ENCODE data around the gene IL1RL1.

The IL1RL1 gene

GRCh38 chr2:102396012-102396411 is 84.6 kb downstream of the IL1RL1 start:
- ChIA-PET POLR2A (no interaction called here), CTCF (no interaction called here)
- Histone ChIP-seq H3K9me3 (ENCODE audit: control insufficient read depth, insufficient read depth, low read depth, low read length) (no peaks in the 10 kb centered on the region), H3K36me3 (ENCODE audit: control insufficient read depth in 2 of 2, insufficient read depth in 1 of 2, low read length in 2 of 2) (no peaks in the 10 kb centered on the region), H3K27ac (ENCODE audit: extremely low read depth, low read depth, low read length) (no peak overlapping the region), H3K4me1 (ENCODE audit: control insufficient read depth, insufficient read depth, low read length) (peaks cover 4% of the 10 kb centered on the region; the same call in 1 of the 2 replicates), H3K4me3 (ENCODE audit: low read depth, low read length) (no peak overlapping the region)
- TF ChIP-seq ZNF2 (tag by site-specific recombination; IDR thresholded peaks at IDR 0.05) (no peak), MEIS1 (CRISPR knock-in tag; IDR thresholded peaks at IDR 0.05; ENCODE audit: borderline replicate concordance) (no peak), ZFP69B (tag by site-specific recombination; IDR thresholded peaks at IDR 0.05) (no peak), ZNF26 (tag by site-specific recombination; IDR thresholded peaks at IDR 0.05) (no peak), PRDM10 (tag by site-specific recombination; IDR thresholded peaks at IDR 0.05) (no peak), ZNF558 (tag by site-specific recombination; IDR thresholded peaks at IDR 0.05) (no peak), IKZF3 (tag by site-specific recombination; IDR thresholded peaks at IDR 0.05) (no peak), ZBTB1 (tag by site-specific recombination; IDR thresholded peaks at IDR 0.05) (no peak), YY1 (tag by site-specific recombination; IDR thresholded peaks at IDR 0.05) (no peak), ZNF18 (tag by site-specific recombination; IDR thresholded peaks at IDR 0.05) (no peak), ZBTB21 (tag by site-specific recombination; IDR thresholded peaks at IDR 0.05) (no peak), ZNF239 (tag by site-specific recombination; IDR thresholded peaks at IDR 0.05) (no peak)

GRCh38 chr2:102397209-102397608 is 85.8 kb downstream of the IL1RL1 start:
- H3K36me3 ChIP-seq (ENCODE audit: control insufficient read depth in 2 of 2, insufficient read depth in 1 of 2, low read length in 2 of 2) = no peaks in the 10 kb centered on the region
- H3K27ac ChIP-seq (ENCODE audit: extremely low read depth, low read depth, low read length) = no peak overlapping the region
- ChIA-PET CTCF (interaction anchor here (0.6 kb wide), 1 partner anchor 76 kb away, joined by 3 read pairs; the partner anchor contains the start of gene SLC9A4), POLR2A (no interaction called here)
- no peaks in the 10 kb centered on the region for H3K9me3 ChIP-seq (ENCODE audit: control insufficient read depth, insufficient read depth, low read depth, low read length)
- no peaks in the 10 kb centered on the region for H3K4me1 ChIP-seq (ENCODE audit: control insufficient read depth, insufficient read depth, low read length)
- TF ChIP-seq ZBTB1 (tag by site-specific recombination; IDR thresholded peaks at IDR 0.05) (no peak), ZNF114 (tag by site-specific recombination; IDR thresholded peaks at IDR 0.05) (no peak), ZBTB21 (tag by site-specific recombination; IDR thresholded peaks at IDR 0.05) (no peak)
- no peak overlapping the region for H3K4me3 ChIP-seq (ENCODE audit: low read depth, low read length)

GRCh38 chr2:102399499-102400141 is 88.3 kb downstream of the IL1RL1 start:
- Histone ChIP-seq H3K4me1 (ENCODE audit: control insufficient read depth, insufficient read depth, low read length) (no peaks in the 10 kb centered on the region), H3K27ac (ENCODE audit: extremely low read depth, low read depth, low read length) (no peak overlapping the region), H3K36me3 (ENCODE audit: control insufficient read depth in 2 of 2, insufficient read depth in 1 of 2, low read length in 2 of 2) (no peaks in the 10 kb centered on the region), H3K9me3 (ENCODE audit: control insufficient read depth, insufficient read depth, low read depth, low read length) (no peaks in the 10 kb centered on the region), H3K4me3 (ENCODE audit: low read depth, low read length) (no peak overlapping the region)
- CTCF ChIA-PET = no interaction called here
- POLR2A ChIA-PET = no interaction called here
- TF ChIP-seq MZF1 (tag by site-specific recombination; IDR thresholded peaks at IDR 0.05; ENCODE audit: borderline replicate concordance) = no peak
- no peak for TF ChIP-seq HIC1 (tag by site-specific recombination; IDR thresholded peaks at IDR 0.05)
- TF ChIP-seq ZSCAN18 (tag by site-specific recombination; IDR thresholded peaks at IDR 0.05) = no peak
- no peak for TF ChIP-seq AEBP2 (tag by site-specific recombination; IDR thresholded peaks at IDR 0.05; ENCODE audit: borderline replicate concordance)
- no peak for TF ChIP-seq ZNF837 (tag by site-specific recombination; IDR thresholded peaks at IDR 0.05)
- TF ChIP-seq ZNF555 (tag by site-specific recombination; conservative IDR thresholded peaks at IDR 0.05) = no peak
